ENCODE data around the gene MACROH2A2.
"Not testable (repeated sequence)": the region's sequence is repeated elsewhere in the genome, so short reads cannot be mapped to it uniquely, and the experiment has no call there.

MACROH2A2 gene

GRCh38 chr10:70068925-70069324, 16.3 kb downstream of the MACROH2A2 start:
- DNase-seq: no peak

DNA sequence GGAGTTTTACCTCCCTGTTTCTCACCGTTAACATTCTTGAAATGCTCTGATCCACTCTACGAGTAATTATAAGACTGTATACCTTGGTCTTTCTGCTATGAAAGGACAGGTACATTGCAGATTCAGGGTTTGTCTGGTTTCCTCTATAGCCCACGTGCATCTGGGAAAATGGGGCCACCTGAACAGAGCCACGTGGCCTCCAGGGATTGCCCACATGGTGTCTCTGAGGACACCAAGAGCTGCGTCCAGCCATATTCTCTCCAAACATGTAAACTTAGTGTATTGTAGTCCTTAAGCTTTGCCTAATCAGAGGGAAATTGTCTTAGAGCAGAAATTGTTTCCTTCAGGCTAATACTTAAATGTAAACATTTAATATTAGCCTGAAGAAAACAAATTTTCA, 16.7 kb downstream of the MACROH2A2 start:
- DNase-seq: no peak

DNA sequence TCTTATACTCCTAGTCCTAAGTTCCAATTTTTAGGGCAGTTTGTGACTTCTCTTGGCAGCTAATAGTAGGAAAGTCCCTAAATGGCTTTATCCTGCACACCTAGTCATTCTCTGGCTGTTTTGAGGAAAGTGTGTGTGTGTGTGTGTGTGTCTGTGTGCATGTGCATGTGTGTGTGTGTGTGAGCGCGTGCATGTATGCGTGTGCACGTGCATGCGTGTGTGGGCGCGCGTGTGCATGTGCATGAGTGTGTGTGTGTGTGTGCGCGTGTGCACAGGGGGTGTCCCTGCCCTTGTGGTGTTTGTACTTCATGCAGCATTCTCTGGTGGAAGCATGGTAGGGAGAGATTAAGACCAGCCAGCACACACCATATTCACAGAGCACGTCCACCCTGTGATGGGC, 18.2 kb downstream of the MACROH2A2 start:
- DNase-seq: no peak

DNA sequence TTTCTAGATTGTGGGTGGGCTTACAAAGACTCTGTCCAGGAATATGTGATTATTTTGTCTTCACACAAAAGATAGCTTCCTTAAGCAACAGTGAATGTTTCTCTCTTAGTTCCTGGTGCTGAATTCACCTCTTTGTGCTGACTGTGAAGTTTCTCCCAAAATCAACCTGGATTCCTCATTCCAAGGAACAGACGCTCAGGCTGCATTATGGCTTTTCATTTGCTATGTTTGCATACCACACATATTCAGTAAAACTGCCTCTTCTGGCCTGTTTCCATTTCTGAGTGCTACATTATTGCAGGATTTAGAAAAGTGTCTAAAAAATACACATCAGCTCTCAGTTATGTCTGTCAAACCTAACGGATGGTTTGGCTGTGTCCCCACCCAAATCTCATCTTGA, 21.5 kb downstream of the MACROH2A2 start:
- DNase-seq: no peak

GRCh38 chr10:70074971-70075370, 22.3 kb downstream of the MACROH2A2 start:
- DNase-seq: no peak

DNA sequence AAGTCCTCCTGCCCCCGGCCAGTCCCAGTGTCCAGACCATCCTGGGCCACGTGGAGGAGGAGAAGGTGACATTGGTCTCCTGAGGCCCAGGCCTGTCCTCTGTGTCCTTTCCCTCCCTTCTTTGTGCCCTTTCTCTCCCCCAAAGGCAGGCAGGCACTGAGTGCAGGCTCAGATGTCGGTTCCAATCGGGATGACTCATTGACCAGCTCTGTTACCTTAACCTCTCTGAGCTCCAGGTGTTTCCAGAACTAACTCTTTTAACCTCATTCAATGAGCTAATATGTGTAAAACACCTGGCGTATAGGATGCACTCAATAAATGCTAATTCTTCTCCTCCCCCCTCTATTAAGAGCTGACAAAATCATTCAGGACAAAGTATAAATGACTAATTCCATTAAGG, 25.7 kb downstream of the MACROH2A2 start:
- peak; percentile 3 for DNase-seq

- DNase-seq: no peak
These were observed 26.3 kb downstream of the MACROH2A2 start for GRCh38 chr10:70078937-70079336.

DNA sequence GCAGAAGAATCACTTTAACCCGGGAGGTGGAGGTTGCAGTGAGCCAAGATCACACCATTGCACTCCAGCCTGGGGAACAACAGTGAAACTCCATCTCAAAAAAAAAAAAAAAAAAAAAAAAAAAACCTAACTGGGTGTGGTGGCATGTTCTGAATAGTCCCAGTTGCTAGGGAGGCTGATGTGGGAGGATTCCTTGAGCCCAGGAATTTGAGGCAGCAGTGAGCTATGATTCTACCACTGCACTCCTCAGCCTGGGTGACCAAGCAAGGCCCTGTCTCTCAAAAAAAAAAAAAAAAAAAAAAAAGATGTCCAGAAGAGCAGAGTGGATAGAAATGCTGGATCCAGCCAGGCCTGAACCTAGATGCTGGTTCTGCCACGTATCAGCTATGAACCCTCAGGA, 28.1 kb downstream of the MACROH2A2 start:
- not testable (repeated sequence) for DNase-seq

DNA sequence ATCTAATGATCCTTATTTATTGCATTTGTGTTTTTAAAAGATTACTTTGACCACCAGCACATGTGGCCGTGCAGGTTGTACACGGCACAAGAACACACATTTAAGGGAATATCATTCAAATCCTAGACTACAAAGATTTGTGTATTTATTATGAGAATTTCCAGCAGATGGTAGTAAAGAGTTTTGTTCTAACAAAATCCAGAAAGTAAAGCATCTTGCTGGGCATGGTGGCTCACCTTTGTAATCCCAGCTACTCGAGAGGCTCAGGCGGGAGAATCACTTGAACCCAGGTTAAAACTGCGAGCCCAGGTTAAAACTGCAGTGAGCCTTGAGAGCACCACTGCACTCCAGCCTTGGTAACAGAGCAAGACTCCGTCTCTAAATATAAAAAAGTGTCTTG, 31.5 kb downstream of the MACROH2A2 start:
- DNase-seq: no peak

- no peak for DNase-seq
These were observed 33.4 kb downstream of the MACROH2A2 start for GRCh38 chr10:70085975-70086613.

GRCh38 chr10:70087616-70088307, 35.1 kb downstream of the MACROH2A2 start:
- no peak for DNase-seq

GRCh38 chr10:70088308-70088698, 35.7 kb downstream of the MACROH2A2 start:
- no peak for DNase-seq

DNA sequence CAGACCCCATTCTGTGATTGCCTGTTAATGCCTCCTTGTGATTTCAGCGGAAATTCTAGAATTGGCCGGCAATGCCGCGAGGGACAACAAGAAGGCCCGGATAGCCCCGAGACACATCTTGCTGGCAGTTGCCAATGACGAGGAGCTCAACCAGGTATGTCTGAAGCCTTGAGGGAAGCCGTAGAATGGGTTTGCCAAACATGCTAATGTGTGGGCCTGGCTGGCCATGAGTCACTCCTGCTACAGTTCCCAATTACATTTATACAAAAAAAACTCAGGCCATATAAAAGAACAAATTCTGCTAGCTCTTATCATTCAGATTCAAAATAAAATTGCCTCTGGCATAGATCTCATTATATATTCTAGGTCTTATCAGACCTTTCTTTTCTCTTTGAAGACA, 37.4 kb downstream of the MACROH2A2 start:
- DNase-seq: no peak

- DNase-seq: no peak
These were observed 38.3 kb downstream of the MACROH2A2 start for GRCh38 chr10:70090951-70091350.

DNA sequence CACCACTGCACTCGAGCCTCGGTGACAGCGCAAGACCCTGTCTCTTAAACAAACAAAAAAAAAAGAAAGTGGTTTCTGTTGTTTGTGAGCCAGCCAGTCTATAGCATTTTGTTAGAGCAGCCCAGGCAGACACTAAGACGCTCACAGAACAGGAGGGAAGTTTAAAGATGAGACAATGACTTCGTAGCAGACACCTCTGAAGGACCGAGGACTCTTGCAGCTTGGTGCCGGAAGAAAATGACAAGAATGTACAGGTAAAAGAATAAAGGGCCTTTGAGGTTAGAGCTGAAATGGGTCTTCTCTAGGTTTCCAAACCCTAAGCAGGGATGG, 39.7 kb downstream of the MACROH2A2 start:
- DNase-seq: no peak

GRCh38 chr10:70093335-70093944, 40.8 kb downstream of the MACROH2A2 start:
- no peak for DNase-seq

DNA sequence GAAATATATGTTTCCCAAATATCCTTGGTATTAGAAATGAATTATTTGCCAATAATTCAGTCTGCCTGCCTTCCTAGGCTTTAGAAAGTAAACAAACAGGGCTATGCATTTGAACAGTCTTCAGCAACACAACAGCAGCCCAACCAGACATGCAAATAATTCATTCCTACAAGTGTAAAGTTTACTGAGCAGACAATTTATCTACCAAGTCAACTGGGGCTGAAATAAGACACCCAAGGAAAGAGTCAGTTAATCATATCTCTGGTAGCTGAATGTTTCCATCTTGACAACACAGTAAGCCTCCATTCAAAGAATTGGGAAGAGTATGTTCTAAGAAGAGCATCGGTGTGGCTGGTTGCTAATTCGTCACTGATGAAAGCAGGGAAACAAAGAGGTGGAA, 41.6 kb downstream of the MACROH2A2 start:
- DNase-seq: no peak

DNA sequence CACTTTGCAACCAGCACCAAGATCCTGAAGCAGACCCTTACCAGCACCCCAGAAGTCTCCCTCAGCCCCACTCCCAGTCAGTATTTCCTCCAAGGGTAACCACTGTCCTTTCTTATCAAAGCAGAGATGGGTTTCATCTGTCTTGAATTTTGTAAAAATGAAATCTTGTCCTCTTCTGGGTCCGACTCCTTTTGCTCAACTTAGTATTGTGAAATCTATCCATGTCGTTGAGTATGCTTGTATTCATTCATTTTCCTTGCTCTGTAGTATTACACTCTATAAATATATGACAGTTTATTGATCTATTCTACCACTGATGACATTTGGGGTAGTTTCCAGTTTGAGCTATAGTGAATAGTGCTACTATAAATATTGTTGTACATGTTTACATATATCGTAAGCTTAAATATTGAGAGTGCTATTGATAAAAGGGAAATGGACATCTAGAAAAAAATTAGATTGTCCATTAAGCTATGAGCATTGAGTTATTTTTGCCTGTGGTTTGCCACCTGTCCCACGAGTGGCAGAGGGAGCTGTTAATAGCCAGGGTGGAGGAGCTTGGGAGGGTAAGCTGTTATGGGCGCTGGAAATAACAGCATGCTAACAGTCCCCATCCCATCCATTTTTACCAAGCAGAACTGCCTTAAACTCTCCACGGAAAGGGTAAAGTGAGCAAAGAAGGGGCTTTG, 43.5 kb downstream of the MACROH2A2 start:
- DNase-seq: no peak

DNA sequence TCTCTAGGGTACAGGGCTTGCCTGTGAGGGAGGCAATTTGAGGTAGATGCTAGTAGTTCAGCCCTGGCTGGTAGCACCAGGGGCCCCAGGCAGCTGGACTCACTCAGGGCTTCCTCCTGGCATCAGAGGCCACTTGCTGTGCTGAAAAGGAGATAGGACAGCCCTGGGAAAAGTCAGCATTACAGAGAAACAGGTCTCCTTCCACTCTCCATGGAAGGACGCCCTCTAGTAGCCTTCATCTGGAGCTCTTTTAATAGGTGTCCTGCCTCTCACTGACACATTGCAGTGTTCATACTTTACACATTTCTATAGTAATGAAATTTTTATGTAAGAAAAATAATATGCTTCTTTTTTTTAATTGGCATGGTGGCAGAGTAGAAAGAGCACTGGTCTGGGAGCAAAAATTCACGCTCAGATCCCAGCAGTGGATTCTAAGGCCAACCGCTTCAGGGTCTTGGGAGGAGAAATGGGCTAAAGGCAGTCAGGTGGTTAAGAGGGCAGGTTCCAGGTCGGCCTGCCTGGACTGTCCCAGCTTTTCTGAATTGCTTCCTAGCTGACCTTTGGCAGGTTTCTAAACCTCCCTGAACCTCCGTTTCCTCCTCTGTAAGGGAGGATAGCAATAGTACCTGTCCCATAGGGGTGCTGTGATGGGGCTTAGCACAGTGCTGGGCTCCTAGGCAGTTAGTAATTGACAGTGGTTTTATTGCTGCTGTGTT, 44.2 kb downstream of the MACROH2A2 start:
- DNase-seq: no peak

GRCh38 chr10:70097459-70097858, 44.8 kb downstream of the MACROH2A2 start:
- DNase-seq: no peak

DNA sequence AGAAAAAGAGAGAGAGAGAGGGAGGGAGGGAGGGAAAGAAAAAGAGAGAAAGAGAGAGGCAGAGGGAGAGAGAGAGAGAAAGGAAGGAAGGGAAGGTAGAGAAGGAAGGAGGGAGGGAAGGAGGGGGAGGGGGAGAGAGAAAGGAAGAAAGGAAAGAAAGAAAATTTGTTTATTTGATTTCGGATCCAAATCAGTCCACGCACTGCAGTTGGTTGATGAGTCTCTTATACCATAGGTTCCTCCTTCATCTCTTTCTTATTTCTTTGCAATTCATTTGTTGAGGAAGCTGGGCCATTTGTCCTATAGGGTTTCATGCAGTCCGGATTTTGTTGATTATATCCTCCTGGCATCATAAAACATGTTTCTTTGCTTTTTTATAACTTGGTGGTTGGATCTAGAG, 45.6 kb downstream of the MACROH2A2 start:
- DNase-seq: no peak

GRCh38 chr10:70101068-70101562, 48.5 kb downstream of the MACROH2A2 start:
- not testable (repeated sequence) for DNase-seq

- DNase-seq: no peak
These were observed 49.0 kb downstream of the MACROH2A2 start for GRCh38 chr10:70101668-70102067.

All from NCI-H510A treated with DMSO at 0.1 percent for 48 hours (cell line).